T-helper 17 cell (primary cell): ENCODE measurements around the gene PANK4. TPM values are rescaled to one million over a fixed set of nuclear protein-coding genes. Genes with fewer than 3 reads are reported as not detected.
"Not testable (repeated sequence)": the region's sequence is repeated elsewhere in the genome, so short reads cannot be mapped to it uniquely, and the experiment has no call there.

Experiments used
- ATAC-seq: fragments of 150-1000 bp; cut with Tn5 transposase; 2 replicates; pipeline ENCODE4 v1.10.0; 2021; ENCODE audit warnings: mild to moderate bottlenecking, moderate library complexity
- DNase-seq, 3 donors: peaks; one replicate each; pipeline versions ENCODE4 v3.0.0 to v3.0.0-alpha.2; 2020 to 2021
- H3K9me3 ChIP-seq: one replicate; pipeline ENCODE4 v1.7.0; 2013; ENCODE audit warnings: low read length, mild to moderate bottlenecking; ENCODE audit not compliant: control insufficient read depth, poor library complexity, severe bottlenecking
- H3K27ac Mint-ChIP-seq: one replicate; pipeline ENCODE4 v1.8.0; 2022; ENCODE audit warnings: mild to moderate bottlenecking, moderate library complexity, mixed read lengths
- H3K27me3 Mint-ChIP-seq: one replicate; pipeline ENCODE4 v1.8.0; 2022; ENCODE audit warnings: mixed read lengths
- H3K36me3 Mint-ChIP-seq: one replicate; pipeline ENCODE4 v1.8.0; 2022; ENCODE audit warnings: low read depth, mixed read lengths
- H3K4me1 Mint-ChIP-seq: one replicate; pipeline ENCODE4 v1.8.0; 2022; ENCODE audit warnings: mild to moderate bottlenecking, mixed read lengths
- H3K4me3 Mint-ChIP-seq: one replicate; pipeline ENCODE4 v1.8.0; 2022; ENCODE audit warnings: mild to moderate bottlenecking, moderate library complexity, mixed read lengths
- total RNA-seq, 4 donors: library from RNA in 2 of 4; stranded (reverse) in 2 of 4; gene quantifications; one replicate each; pipeline ENCODE4 v1.2.3 and lab custom pipeline; 2022 to 2026

The PANK4 gene
- total RNA-seq, 2 donors from 2014 or later, result 47.9 to 53.5 TPM

- Mint-ChIP-seq H3K4me1 (peaks cover 12% of the 10 kb centered on the region), H3K36me3 (no peaks in the 10 kb centered on the region), H3K27ac (no peak overlapping the region), H3K27me3 (peaks cover 6% of the 10 kb centered on the region), H3K4me3 (no peak overlapping the region)
- ATAC-seq (no peak), DNase-seq (no peak)
- H3K9me3 ChIP-seq, result no peaks in the 10 kb centered on the region
Measured at GRCh38 chr1:2460996-2461751, 65.2 kb downstream of the PANK4 start.

GRCh38 chr1:2460203-2460602 lies 66.2 kb downstream of the PANK4 start:
- ATAC-seq (no peak), DNase-seq (no peak)
- Mint-ChIP-seq H3K4me1 (peaks cover 12% of the 10 kb centered on the region), H3K27ac (no peak overlapping the region), H3K27me3 (peaks cover 6% of the 10 kb centered on the region), H3K4me3 (no peak overlapping the region), H3K36me3 (no peaks in the 10 kb centered on the region)
- H3K9me3 ChIP-seq, result no peaks in the 10 kb centered on the region

- H3K36me3 Mint-ChIP-seq, result no peaks in the 10 kb centered on the region
- H3K4me1 Mint-ChIP-seq, result peaks cover 12% of the 10 kb centered on the region
- peaks cover 6% of the 10 kb centered on the region for H3K27me3 Mint-ChIP-seq
- H3K9me3 ChIP-seq, result no peaks in the 10 kb centered on the region
- H3K27ac Mint-ChIP-seq, result no peak overlapping the region
- ATAC-seq, result no peak
- H3K4me3 Mint-ChIP-seq, result no peak overlapping the region
- DNase-seq, result no peak
Measured at GRCh38 chr1:2459757-2460156, 66.6 kb downstream of the PANK4 start.

GRCh38 chr1:2459102-2459753 lies 67.2 kb downstream of the PANK4 start:
- H3K27ac Mint-ChIP-seq, H3K27me3 Mint-ChIP-seq, H3K4me3 Mint-ChIP-seq, H3K36me3 Mint-ChIP-seq, H3K4me1 Mint-ChIP-seq, DNase-seq, ATAC-seq, H3K9me3 ChIP-seq: not testable (repeated sequence)

- ATAC-seq (no peak), DNase-seq (no peak)
- Mint-ChIP-seq H3K27me3 (peaks cover 6% of the 10 kb centered on the region), H3K27ac (no peak overlapping the region), H3K36me3 (no peaks in the 10 kb centered on the region), H3K4me1 (peaks cover 7% of the 10 kb centered on the region), H3K4me3 (no peak overlapping the region)
- H3K9me3 ChIP-seq, result no peaks in the 10 kb centered on the region
Measured at GRCh38 chr1:2458687-2459086, 67.7 kb downstream of the PANK4 start.

Other genes starting within 250 kb of the PANK4 start
- gene MORN1, start 135.0 kb downstream of the PANK4 start, total RNA-seq, result 1 to 10 TPM; 7.0 to 8.4 TPM
- gene RER1, start 134.8 kb downstream of the PANK4 start, total RNA-seq, result 10 to 100 TPM; 68.4 to 70.0 TPM
- 1 to 10 TPM; 7.3 to 8.3 TPM for gene PEX10, start 114.0 kb downstream of the PANK4 start, total RNA-seq
- gene PLCH2, start 50.3 kb downstream of the PANK4 start, total RNA-seq, result 10 to 100 TPM; 30.0 to 39.3 TPM
- not detected for gene HES5, start 3.7 kb upstream of the PANK4 start, total RNA-seq
- 100 to 1,000 TPM; 179 to 212 TPM for gene TNFRSF14, start 29.8 kb upstream of the PANK4 start, total RNA-seq
- 10 to 100 TPM; 17.6 to 18.5 TPM for gene PRXL2B, start 60.2 kb upstream of the PANK4 start, total RNA-seq
- 1 to 10 TPM in 1 of 2 donors, under 1 TPM in 1; 0.94 to 3.8 TPM for gene MMEL1, start 106.4 kb upstream of the PANK4 start, total RNA-seq